NCI-H187 (cell line): ENCODE results near the gene IFT80.
A peak's percentile ranks its signal among the peaks of the same experiment; 100 is the strongest.
"Not testable (repeated sequence)": the region's sequence is repeated elsewhere in the genome, so short reads cannot be mapped to it uniquely, and the experiment has no call there.

Experiments
- DNase-seq, 2 experiments: peaks; one replicate each; lab custom pipeline; 2025; lab: John Stamatoyannopoulos, UW

The IFT80 gene

GRCh38 chr3:160265088-160265487 lies 133.9 kb downstream of the IFT80 start:
- DNase-seq, result no peak

- no peak for DNase-seq
Observed at GRCh38 chr3:160260587-160261270, 138.3 kb downstream of the IFT80 start.

- no peak for DNase-seq
Observed at GRCh38 chr3:160259589-160259988, 139.4 kb downstream of the IFT80 start.

GRCh38 chr3:160257606-160258005 lies 141.4 kb downstream of the IFT80 start:
- no peak for DNase-seq

GRCh38 chr3:160253298-160253697 lies 145.7 kb downstream of the IFT80 start:
- DNase-seq, result no peak

DNA sequence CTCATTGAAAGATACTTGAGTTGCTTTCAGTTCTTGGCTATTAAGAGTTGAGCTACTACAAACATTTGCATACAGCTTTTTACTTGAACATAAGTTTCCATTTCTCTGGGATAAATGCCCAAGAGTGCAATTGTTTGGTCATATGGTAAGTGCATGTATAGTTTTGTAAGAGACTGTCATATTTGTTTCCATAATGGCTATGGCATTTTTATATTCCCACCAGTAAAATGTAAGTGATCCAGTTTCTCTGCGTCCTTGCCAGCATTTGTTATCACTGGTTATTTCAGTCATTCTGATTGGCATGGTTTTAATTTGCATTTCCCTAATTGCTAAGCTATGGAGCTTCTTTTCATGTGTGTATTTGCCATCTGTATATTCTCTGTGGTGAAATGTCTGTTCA lies 151.3 kb downstream of the IFT80 start:
- no peak for DNase-seq

- DNase-seq, result no peak
Observed at GRCh38 chr3:160245261-160245800, 153.7 kb downstream of the IFT80 start.

- DNase-seq, result not testable (repeated sequence)
Observed at GRCh38 chr3:160240719-160241118, 158.3 kb downstream of the IFT80 start.

- DNase-seq, result no peak
Observed at GRCh38 chr3:160232014-160232413, 167.0 kb downstream of the IFT80 start.

DNA sequence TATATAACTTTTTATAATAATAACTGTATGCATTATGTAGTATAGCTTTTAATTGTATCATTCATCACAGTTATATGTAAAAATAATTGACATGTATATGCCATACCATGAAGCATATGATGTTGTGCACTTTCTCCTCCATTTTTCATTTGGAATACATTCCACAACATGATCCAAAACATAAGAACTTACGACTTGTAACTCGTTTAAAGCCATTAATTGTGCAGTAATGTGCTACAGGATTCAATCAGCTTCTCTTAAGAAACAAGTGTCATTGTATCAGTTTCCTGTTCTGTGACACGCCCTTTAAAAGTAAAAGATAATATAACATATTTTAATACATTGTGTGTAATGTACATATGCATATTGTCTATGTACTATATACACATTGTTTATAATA lies 171.6 kb downstream of the IFT80 start:
- no peak for DNase-seq

- no peak for DNase-seq
Observed at GRCh38 chr3:160226026-160226907, 172.8 kb downstream of the IFT80 start.

- DNase-seq, result peak in 1 of 2 experiments; percentile 25
Observed at GRCh38 chr3:160225176-160226025, 173.6 kb downstream of the IFT80 start, which contains the start of gene C3orf80. Gene C3orf80, plus strand, starts transcription at chr3:160225422. Its CDS starts 214 bp downstream, at chr3:160225636.

- no peak for DNase-seq
Observed at GRCh38 chr3:160224811-160225175, 174.2 kb downstream of the IFT80 start.

DNA sequence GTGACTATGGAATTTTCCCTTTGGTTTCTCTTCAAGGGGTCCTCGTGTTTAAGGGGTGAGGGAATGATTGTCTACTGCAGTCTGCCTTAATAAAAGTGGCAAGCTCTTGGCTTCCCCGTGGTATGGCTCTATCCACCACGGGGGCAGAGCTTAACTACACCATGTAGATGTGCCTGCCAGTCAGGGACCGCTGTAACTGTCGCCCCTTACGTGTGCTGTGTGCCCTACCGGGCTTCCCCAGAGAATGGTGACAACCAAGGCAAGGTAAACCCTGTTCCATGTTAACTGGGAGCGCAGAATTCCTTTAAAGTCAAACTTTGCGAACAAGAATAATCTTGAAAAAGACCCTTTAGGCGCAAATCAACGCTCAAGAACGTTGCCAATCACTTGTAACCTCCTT lies 174.8 kb downstream of the IFT80 start:
- DNase-seq, result no peak

DNA sequence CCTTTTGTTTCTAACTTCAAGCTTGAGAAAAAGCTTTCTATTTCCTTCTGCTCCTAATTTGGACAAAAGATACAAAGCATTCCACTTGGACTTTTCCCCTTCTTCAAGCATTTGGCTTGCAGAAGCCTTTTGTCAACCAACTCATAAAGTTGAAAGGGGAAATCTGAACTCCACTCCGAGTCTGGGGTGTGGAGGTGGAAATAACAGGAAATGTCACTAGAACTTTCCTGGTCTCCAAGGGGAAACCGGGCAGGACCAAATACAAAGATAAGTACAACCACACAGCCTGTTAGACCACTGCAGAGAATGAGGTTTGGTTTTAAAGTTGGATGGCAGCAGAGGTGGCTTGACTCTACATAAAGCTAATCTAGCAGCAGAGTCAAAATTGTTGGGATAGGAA lies 178.0 kb downstream of the IFT80 start:
- DNase-seq, result no peak

GRCh38 chr3:160220038-160220437 lies 179.0 kb downstream of the IFT80 start:
- DNase-seq, result no peak

GRCh38 chr3:160218136-160218535 lies 180.9 kb downstream of the IFT80 start:
- DNase-seq, result no peak

DNA sequence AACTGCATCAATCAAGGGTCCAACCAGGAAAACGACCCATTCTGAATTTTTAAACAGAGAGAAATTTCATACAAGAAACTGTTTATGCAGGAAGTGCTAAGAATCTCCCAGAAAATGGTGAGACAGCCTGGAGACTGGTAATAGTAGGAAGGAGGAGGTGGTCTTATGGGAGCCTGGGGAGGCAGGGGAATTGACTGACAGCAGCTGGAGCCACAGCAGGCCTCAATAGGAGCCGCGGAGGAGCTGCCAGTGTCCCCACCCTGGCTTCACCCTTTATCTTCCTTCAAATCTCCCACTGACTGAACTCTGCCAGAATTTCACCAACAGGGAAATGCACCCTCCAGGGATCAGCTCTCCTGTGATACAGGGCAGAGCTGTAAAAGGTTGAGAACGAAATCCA lies 181.3 kb downstream of the IFT80 start:
- DNase-seq, result no peak

GRCh38 chr3:160213191-160213590 lies 185.8 kb downstream of the IFT80 start:
- DNase-seq, result no peak

GRCh38 chr3:160210799-160211221 lies 188.2 kb downstream of the IFT80 start:
- no peak for DNase-seq

GRCh38 chr3:160210341-160210740 lies 188.7 kb downstream of the IFT80 start:
- no peak for DNase-seq
